NK-92 treated with Interleukin-12 subunit alpha and Interleukin-12 subunit beta, amount 100 ng/mL, for 24 hours (cell line): ENCODE measurements around the gene TCL1B.
"Not testable (repeated sequence)": the region's sequence is repeated elsewhere in the genome, so short reads cannot be mapped to it uniquely, and the experiment has no call there.

Source experiments
- DNase-seq: peaks from one replicate; lab custom pipeline; 2025; lab: John Stamatoyannopoulos, UW

TCL1B gene

DNA sequence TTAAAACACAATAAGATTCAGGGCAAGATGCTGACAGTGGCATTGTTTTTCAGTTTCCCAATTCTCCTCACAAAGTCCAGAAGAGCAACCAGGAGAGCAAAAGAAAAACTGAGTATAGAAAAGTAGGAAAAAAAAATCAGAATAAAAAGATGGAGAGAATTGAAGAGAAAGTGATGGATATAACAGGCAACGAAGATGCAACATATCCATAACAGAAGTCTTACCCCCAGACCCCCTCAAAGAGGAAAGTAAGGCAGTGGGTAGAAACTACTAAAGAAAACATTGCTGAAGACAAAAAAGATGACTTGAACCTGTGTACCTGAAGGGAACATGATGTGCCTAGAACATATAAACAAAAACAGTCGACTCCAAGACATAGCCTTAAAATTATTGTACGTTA lies 17.1 kb downstream of the TCL1B start:
- no peak for DNase-seq

DNA sequence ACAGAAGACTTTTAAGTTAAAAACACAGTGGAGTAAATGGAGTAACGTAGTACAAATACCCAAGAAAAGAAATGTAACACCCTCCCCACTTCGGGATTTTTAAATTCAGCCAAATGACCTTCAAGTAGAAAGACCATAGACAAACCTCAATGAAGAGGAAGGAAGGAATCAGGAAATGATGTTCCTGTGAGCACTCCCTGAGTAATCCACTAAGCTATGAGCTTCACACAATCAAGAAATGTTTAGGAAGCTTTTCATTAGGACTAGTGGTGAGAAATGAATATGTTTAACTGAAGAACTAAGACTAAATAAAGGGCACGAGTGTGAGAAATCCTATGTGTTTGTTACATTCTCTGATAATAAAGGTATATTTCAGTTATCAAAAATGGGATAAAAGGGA lies 17.6 kb downstream of the TCL1B start:
- no peak for DNase-seq

DNA sequence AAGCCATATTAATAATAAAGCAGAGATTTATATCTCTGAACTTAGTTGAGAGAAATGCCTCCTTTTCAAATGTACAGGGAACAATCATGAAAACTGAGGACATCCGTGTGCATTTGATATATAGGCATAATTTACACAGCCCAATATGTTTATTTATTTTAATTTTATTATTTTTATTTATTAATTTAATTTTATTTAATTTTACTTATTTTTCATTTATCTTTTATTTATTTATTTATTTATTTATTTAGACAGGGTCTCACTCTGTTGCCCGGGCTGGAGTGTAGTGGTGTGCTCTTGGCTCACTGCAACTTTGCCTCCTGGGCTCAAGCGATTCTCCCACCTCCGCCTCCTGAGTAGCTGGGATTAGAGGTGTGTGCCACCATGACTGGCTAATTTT lies 19.3 kb downstream of the TCL1B start:
- no peak for DNase-seq

DNA sequence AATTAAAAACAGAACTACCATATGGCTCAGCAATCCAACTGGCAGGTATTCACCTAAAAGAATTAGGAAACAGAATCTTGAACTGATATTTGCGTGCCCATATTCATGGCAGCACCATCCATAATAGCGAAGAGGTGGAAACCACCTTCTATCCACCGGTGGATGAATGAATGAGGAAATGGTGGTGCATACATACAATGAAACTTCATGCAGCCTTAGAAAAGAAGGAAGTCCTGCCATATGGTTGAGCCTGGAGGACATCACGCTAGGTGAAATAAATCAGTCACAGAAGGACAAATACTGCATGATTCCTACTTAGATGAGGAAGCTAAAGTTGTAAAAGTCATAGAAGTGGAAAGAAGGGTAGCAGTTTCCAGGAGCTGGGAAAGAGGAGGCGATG lies 21.1 kb downstream of the TCL1B start:
- DNase-seq: no peak

DNA sequence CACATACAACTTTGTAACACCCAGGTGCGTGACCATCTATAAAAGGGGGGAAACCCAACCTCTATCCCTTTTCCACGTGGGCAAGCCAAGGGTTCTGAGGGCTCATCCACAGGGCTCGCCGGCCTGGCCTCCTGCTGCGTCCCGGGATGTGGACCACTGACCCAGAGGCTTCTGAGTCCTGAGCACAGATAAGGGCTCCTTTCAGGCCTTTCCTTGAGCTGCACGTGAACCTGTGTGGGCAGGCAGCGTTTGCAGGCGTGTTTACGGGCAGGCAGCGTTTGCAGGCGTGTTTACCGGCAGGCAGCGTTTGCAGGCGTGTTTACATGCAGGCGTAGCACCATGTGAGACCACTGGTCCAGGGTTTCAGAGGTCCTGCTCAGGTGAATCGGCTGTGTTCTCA lies 23.9 kb downstream of the TCL1B start:
- no peak for DNase-seq

DNA sequence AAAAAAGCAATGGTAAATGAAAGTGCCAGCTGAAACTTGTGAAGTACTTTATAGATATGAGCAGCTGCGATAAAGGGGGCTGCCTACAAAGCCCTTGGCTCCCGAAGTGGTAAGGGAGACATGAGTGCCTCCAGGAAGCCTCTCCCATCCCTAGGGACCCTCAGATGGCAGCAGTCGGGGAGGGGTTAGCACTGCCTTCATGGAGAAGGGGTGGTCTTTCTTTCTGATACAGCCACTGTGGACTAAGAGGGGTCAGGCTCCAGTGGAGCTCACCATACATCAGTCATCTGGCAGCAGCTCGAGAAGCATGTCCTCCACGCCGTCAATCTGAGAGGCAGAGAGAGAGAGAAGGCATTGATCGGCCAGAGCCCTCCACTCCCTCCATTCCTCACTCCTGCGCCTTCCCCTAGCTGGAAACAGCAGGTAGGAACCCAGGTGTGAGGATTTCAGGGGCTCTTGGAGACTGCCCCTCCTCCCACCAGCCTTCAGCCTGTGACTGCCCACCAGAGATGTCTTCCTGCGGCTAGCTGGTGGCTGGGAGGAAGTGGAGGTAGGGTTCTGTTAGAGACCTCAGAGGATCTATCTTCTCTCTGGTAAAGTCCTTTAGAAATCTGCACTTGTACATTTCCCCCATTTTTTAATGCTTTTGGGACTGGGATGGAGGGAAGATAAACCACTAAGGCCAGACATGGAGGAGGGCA lies 25.4 kb downstream of the TCL1B start:
- DNase-seq: no peak

DNA sequence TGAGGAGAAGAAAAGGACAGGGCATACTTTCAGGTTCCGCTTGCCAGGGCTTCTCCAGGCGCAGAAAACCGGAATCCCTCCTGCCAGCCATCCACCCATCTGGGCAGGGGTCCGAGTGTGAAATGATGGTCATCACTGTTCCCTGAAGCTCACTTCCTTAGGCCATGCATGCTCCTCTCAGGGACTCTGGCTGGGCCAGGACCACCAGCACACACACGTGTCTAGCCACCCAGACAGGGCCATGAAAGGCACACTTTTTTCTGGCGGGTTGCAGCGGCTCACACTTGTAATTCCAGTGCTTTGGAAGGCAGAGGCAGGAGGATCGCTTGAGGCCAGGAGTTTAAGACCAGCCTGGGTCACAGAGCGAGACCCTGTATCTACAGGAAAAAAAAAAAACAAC lies 26.2 kb downstream of the TCL1B start:
- DNase-seq: no peak

DNA sequence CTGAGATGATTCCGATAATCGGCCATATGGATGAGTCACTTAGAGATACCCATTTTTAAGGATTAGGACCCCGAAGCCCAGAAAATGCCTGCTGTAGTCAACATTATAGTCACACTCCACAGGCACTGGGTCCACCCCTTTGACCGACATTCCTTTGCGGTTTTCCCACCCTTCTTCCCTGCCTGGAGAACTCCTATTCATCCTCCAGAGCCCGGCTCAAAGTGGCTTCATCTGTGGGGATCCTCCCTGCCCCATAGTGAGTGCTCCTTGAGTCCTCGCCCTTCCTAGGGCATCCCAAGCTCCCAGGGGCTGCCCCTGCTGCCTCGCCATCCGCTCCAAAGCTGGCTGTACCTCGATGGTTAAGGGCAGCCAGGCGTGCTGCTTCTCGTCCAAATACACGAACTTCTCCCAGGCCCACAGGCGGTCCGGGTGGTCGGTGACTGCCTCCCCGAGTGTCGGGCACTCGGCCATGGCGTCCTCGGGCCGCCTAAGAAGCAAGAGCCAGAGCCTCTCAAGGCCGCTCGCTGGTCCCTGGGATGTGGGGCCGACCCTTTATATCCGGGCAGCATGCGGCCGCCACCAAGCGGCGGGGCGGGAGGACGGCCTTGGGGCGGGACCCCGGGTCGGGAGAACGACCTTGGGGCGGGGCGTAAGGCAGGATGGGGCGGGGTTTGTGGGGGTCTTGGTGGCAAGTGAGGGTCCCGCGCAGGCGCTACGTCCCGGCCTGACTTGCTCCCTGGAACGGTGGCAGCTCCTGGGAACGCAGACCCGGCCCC lies 27.6 kb downstream of the TCL1B start, which contains the start of gene TCL1A:
Gene TCL1A, minus strand, starts transcription at position 530 of the 776 bp plus-strand sequence. Its CDS starts 59 bp downstream, at position 471.
- DNase-seq: no peak

DNA sequence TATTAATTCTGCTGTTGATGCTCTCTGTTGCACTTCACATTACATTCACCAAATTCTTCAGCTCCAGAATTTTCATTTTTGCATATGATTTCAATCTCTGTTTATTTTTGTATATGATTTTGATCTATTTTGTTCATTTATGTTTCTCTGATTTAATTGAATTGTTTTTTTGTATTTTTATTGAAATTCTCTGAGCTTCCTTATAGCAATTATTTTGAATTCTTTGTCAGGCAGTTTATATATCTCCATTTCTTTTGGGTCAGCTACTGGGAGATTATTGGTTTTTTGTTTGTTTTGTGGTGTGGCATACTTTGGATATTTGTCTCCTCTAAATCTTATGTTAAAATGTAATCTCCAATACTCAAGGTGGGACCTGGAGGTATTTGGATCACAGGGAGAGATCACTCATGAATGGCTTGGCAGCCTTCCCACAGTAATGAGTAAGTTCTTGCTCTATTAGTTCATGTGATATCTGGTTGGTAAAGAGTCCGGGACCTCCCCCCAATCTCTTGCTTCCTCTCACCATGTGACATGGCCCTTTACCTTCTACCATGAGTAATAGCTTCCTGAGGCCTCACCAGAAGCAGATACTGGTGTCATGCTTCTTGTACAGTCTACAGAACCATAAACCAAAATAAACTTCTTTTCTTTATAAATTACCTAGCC lies 36.4 kb downstream of the TCL1B start:
- no peak for DNase-seq

DNA sequence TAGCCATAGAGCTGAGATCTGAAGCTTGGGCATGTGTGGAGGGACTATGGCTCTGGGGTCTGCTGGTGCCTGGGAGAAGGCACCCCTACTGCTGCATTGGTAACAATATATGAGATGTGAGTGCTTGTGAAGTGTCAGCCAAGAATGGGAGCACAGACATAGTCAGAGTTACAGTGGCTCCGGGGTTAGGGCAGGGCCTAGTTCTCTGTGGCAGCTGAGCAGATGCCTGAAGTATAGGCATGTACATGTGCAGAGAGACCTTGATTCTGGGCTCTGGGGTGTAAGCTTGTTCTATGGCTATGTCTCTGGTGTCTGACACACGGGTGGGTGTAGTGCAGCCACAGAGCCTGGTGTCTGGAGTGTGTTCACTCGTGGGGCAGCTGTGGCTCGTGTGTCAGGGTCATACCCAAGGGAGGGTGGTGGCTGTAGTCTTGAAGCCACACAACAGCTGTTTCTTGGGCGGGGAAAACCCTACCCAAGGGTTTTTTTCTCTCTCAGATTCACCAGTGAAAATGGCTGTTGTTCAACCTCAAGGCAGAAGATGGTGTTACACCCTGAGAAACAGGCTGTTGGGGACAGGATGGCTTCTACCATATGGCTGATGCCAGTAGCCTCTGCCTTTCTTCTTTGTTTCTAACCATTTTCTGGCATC lies 39.6 kb downstream of the TCL1B start:
- no peak for DNase-seq

DNA sequence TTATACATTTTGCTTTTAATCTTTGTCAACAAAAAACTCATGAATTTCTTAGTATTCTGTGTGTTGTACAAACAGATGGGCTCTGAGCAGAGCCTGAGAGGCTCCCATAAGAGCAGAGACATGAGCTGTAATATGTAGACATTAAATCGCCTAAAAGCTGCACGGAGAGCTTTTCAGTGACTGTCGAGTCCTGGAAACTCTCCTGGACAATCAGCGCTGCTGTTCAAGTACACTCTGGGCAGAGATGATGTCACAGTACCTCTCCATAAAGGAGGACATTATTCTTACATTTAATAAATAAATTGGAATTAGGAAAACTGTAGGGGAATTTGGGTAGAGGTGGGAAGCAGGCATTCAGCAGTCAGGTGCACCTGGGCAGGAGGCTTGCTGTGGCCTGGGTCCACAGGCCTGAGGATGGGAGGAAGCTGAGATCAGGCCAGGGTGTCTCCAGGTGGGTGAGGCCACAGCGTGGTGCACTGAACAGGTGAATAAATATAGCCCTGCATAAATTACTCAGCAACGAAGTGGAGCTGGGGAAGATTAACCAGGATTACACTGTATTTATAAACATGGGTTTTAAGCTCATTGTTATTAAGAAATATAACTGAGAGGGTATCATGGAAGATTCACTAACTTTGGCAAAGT lies 41.0 kb downstream of the TCL1B start:
- no peak for DNase-seq

DNA sequence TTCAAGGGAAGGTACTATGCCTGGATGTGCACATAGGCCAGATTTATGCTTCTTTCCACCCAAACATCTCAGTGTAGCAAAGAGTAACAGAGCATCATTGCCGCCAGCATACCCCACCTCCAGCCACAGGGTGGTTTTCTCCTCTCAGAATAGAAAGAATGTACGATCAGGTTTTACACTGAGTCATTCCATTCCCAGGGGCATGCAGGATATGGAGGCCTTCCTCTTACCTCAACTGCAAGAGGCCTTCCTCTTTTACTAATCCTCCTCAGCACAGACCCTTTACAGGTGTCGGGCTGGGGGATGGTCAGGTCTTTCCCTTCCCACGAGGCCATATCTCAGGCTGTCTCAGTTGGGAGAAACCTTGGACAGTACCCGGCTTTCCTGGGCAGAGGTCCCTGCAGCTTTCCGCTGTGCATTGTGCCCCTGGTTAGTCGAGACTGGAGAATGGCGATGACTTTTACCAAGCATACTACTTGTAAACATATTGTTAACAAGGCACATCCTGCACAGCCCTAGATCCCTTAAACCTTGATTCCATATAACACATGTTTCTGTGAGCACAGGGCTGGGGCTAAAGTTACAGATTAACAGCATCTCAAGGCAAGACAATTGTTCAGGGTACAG lies 43.3 kb downstream of the TCL1B start:
- DNase-seq: not testable (repeated sequence)

DNA sequence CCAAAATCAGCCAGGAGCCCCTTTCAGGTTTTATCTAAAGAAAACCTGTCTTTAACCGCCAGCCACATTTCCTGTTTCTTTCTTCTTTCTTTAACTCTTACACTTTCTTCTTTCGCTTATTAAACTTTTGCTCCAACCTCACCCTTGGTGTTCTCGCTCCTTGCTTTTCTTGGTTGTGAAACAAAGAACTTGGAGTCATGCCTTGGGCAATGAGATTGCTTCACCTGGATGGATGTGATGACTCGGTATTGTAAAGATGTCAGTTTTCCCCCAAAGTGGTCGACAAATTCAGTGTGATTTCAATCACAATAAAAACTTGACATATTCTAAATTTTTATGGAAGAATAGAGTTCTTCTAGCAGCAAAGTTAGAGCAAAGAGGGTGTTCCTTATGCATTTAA lies 43.9 kb downstream of the TCL1B start:
- DNase-seq: no peak

DNA sequence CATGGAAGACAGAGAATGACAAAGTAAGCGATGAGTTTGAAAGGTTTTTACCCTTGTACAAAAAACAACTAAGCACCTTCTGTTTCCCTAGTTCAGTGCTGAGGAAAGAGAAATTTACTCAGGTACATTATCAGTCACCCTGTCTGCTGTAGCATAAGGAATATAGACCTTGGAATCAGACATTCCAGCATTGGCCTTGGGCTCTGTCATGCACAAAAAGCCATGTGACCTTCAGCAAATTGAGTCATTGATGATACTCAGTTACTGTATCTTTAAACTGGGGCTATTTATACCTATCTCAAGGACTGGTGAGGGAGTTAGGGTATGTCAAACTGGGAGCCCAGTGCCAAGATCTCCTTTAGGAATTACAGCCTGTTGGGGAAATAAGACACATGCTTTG lies 47.0 kb downstream of the TCL1B start:
- no peak for DNase-seq

DNA sequence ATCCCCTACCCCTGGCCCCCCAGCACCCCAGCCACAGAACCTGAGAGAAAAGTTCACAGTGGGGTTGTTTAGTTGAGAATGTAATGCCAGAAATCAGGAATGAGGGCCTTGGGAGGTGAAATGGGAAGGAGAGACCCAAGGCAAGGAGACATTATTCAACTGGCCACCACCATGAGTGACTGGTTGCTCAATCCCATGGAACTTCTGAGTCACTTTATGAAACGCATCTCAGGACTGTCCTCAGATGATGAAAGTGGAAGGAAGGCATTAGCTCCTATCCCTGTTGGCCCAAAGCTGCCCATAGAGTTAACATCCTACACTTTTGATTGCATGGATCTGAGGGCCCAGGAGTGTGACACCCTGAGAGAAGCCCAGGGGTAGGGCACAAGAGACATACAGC lies 53.1 kb downstream of the TCL1B start:
- no peak for DNase-seq

DNA sequence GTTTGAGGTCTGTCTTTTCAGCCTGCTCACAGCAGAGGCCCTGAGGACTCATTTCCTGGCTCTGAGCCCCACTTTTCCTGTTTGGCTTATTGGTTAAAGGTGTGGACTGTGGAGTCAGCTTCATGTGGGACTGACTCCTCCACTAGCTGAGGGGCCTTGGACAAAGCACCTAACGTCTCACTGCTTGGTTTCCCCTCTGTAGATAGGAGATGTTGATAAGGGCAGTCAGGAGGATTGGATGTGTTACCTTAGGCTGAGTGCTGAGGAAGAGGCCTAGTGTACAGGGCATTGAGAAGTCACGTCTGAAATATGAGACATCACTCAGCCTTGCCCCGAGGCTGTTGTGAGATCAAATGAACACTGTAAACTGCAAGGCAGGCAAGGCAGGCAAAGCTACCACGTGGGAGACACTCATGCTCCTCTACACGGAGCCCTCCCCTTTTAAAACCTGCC lies 54.8 kb downstream of the TCL1B start:
- peak; percentile 4 for DNase-seq

DNA sequence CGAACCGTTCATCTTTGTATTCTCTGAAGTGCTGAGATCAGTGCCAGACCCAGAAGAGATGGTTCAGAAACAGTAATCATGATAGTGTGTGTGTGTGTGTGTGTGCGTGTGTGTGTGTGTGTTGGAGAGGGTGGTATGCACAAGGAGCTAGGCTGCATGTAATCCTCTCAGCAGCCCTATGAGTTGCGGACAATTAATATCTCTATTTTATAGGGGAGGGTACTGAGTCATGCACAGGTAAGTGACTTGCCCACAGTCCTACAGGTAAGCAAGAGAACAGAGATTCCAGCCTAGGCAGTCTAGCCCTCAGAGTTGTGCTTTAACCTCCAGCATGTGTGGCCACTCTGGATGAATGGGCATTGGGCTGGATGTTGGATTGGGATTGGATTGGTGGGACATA lies 55.6 kb downstream of the TCL1B start:
- no peak for DNase-seq
